Measurements from ENCODE around the gene FAM107B. TPM values are rescaled to one million over a fixed set of nuclear protein-coding genes. Genes with fewer than 3 reads are reported as not detected.

FAM107B gene
- total RNA-seq, 2 experiments from 2014 or later = 105 to 129 TPM

- Mint-ChIP-seq H3K36me3 (ENCODE audit: low read depth) (peaks cover 27% of the 10 kb centered on the region), H3K27me3 (ENCODE audit: low read depth) (no peaks in the 10 kb centered on the region), H3K4me3 (no peak overlapping the region), H3K4me1 (ENCODE audit: low read depth) (peaks cover 86% of the 10 kb centered on the region), H3K27ac (peak overlapping the region; percentile 64), H3K9me3 (no peaks in the 10 kb centered on the region)
- CTCF ChIA-PET = interaction anchor here (1.2 kb wide), 1 partner anchor 10 kb away, joined by 5 read pairs; no protein-coding TSS in a partner anchor
- no peak for DNase-seq
- intact Hi-C loops (cut with micrococcal nuclease) = no loop called here
These were observed 241.4 kb downstream of the FAM107B start for GRCh38 chr10:14533295-14533694.

- H3K27me3 Mint-ChIP-seq (ENCODE audit: low read depth) = no peaks in the 10 kb centered on the region
- H3K4me3 Mint-ChIP-seq = no peak overlapping the region
- no peaks in the 10 kb centered on the region for H3K9me3 Mint-ChIP-seq
- peaks cover 27% of the 10 kb centered on the region for H3K36me3 Mint-ChIP-seq (ENCODE audit: low read depth)
- H3K27ac Mint-ChIP-seq = peak overlapping the region; percentile 64
- H3K4me1 Mint-ChIP-seq (ENCODE audit: low read depth) = peaks cover 92% of the 10 kb centered on the region
- CTCF ChIA-PET = no interaction called here
- peak; percentile 35 for DNase-seq
- intact Hi-C loops (cut with micrococcal nuclease) = no loop called here
These were observed 242.0 kb downstream of the FAM107B start for GRCh38 chr10:14532473-14533251.

- no peaks in the 10 kb centered on the region for H3K9me3 Mint-ChIP-seq
- H3K27ac Mint-ChIP-seq = no peak overlapping the region
- no peak for DNase-seq
- H3K4me1 Mint-ChIP-seq (ENCODE audit: low read depth) = peaks cover 95% of the 10 kb centered on the region
- peaks cover 30% of the 10 kb centered on the region for H3K36me3 Mint-ChIP-seq (ENCODE audit: low read depth)
- intact Hi-C loops (cut with micrococcal nuclease) = loop anchor here (2.0 kb wide), 1 partner anchor 57 kb away; no protein-coding TSS in a partner anchor
- no peak overlapping the region for H3K4me3 Mint-ChIP-seq
- CTCF ChIA-PET = no interaction called here
- H3K27me3 Mint-ChIP-seq (ENCODE audit: low read depth) = no peaks in the 10 kb centered on the region
These were observed 242.7 kb downstream of the FAM107B start for GRCh38 chr10:14531974-14532373.

GRCh38 chr10:14530465-14530864 lies 244.2 kb downstream of the FAM107B start:
- Mint-ChIP-seq H3K4me1 (ENCODE audit: low read depth) (peaks cover 91% of the 10 kb centered on the region), H3K4me3 (no peak overlapping the region), H3K27ac (no peak overlapping the region), H3K36me3 (ENCODE audit: low read depth) (peaks cover 38% of the 10 kb centered on the region), H3K27me3 (ENCODE audit: low read depth) (no peaks in the 10 kb centered on the region), H3K9me3 (no peaks in the 10 kb centered on the region)
- CTCF ChIA-PET = interaction anchor here (1.0 kb wide), 1 partner anchor 12 kb away, joined by 3 read pairs; no protein-coding TSS in a partner anchor
- no peak for DNase-seq
- intact Hi-C loops (cut with micrococcal nuclease) = loop anchor here (2.0 kb wide), 1 partner anchor 58 kb away; no protein-coding TSS in a partner anchor

GRCh38 chr10:14529351-14529750 lies 245.3 kb downstream of the FAM107B start:
- Mint-ChIP-seq H3K36me3 (ENCODE audit: low read depth) (peaks cover 38% of the 10 kb centered on the region), H3K27me3 (ENCODE audit: low read depth) (no peaks in the 10 kb centered on the region), H3K9me3 (no peaks in the 10 kb centered on the region), H3K27ac (peak overlapping the region; percentile 81), H3K4me3 (no peak overlapping the region), H3K4me1 (ENCODE audit: low read depth) (peaks cover 89% of the 10 kb centered on the region)
- CTCF ChIA-PET = interaction anchor here (0.9 to 1.7 kb wide), 4 partner anchors 14 to 294 kb away, joined by 3 to 6 read pairs (median 4); no protein-coding TSS in a partner anchor
- DNase-seq = no peak
- intact Hi-C loops (cut with micrococcal nuclease) = no loop called here

GRCh38 chr10:14528450-14528849 lies 246.2 kb downstream of the FAM107B start:
- H3K36me3 Mint-ChIP-seq (ENCODE audit: low read depth) = peaks cover 37% of the 10 kb centered on the region
- H3K4me1 Mint-ChIP-seq (ENCODE audit: low read depth) = peaks cover 86% of the 10 kb centered on the region
- no peak overlapping the region for H3K4me3 Mint-ChIP-seq
- no peaks in the 10 kb centered on the region for H3K9me3 Mint-ChIP-seq
- H3K27ac Mint-ChIP-seq = peak overlapping the region; percentile 81
- intact Hi-C loops (cut with micrococcal nuclease) = no loop called here
- DNase-seq = no peak
- no peaks in the 10 kb centered on the region for H3K27me3 Mint-ChIP-seq (ENCODE audit: low read depth)
- CTCF ChIA-PET = interaction anchor here (0.9 to 1.7 kb wide), 4 partner anchors 15 to 294 kb away, joined by 3 to 6 read pairs (median 4); no protein-coding TSS in a partner anchor

GRCh38 chr10:14527915-14528314 lies 246.8 kb downstream of the FAM107B start:
- Mint-ChIP-seq H3K4me3 (no peak overlapping the region), H3K4me1 (ENCODE audit: low read depth) (peaks cover 84% of the 10 kb centered on the region)

GRCh38 chr10:14527134-14527844 lies 247.4 kb downstream of the FAM107B start:
- H3K4me3 Mint-ChIP-seq = no peak overlapping the region
- no peaks in the 10 kb centered on the region for H3K9me3 Mint-ChIP-seq

More at GRCh38 chr10:14527915-14528314, 246.8 kb downstream of the FAM107B start:
- intact Hi-C loops (cut with micrococcal nuclease) = loop anchor here (1.0 kb wide), 5 partner anchors 7 to 146 kb away; no protein-coding TSS in a partner anchor
- peaks cover 37% of the 10 kb centered on the region for H3K36me3 Mint-ChIP-seq (ENCODE audit: low read depth)
- DNase-seq = no peak
- peak overlapping the region; percentile 81 for H3K27ac Mint-ChIP-seq
- no peaks in the 10 kb centered on the region for H3K9me3 Mint-ChIP-seq
- H3K27me3 Mint-ChIP-seq (ENCODE audit: low read depth) = no peaks in the 10 kb centered on the region
- CTCF ChIA-PET = interaction anchor here (0.9 to 1.8 kb wide), 2 partner anchors 10 to 12 kb away, joined by 5 to 15 read pairs; no protein-coding TSS in a partner anchor

GRCh38 chr10:14526326-14526725 lies 248.4 kb downstream of the FAM107B start:
- DNase-seq = no peak
- intact Hi-C loops (cut with micrococcal nuclease) = no loop called here
- no peaks in the 10 kb centered on the region for H3K9me3 Mint-ChIP-seq
- H3K36me3 Mint-ChIP-seq (ENCODE audit: low read depth) = peaks cover 43% of the 10 kb centered on the region
- H3K27me3 Mint-ChIP-seq (ENCODE audit: low read depth) = no peaks in the 10 kb centered on the region
- CTCF ChIA-PET = interaction anchor here (0.6 to 1.8 kb wide), 3 partner anchors 9 to 322 kb away, joined by 3 to 15 read pairs (median 7); no protein-coding TSS in a partner anchor
- H3K4me1 Mint-ChIP-seq (ENCODE audit: low read depth) = peaks cover 72% of the 10 kb centered on the region
- H3K27ac Mint-ChIP-seq = peak overlapping the region; percentile 62
- H3K4me3 Mint-ChIP-seq = no peak overlapping the region

More at GRCh38 chr10:14527134-14527844, 247.4 kb downstream of the FAM107B start:
- H3K27me3 Mint-ChIP-seq (ENCODE audit: low read depth) = no peaks in the 10 kb centered on the region
- peaks cover 78% of the 10 kb centered on the region for H3K4me1 Mint-ChIP-seq (ENCODE audit: low read depth)
- DNase-seq = no peak
- peak overlapping the region; percentile 81 for H3K27ac Mint-ChIP-seq
- CTCF ChIA-PET = interaction anchor here (0.6 to 1.8 kb wide), 9 partner anchors 8 to 323 kb away, joined by 3 to 15 read pairs (median 3); no protein-coding TSS in a partner anchor
- peaks cover 35% of the 10 kb centered on the region for H3K36me3 Mint-ChIP-seq (ENCODE audit: low read depth)
- intact Hi-C loops (cut with micrococcal nuclease) = loop anchor here (1.0 kb wide), 5 partner anchors 8 to 145 kb away; no protein-coding TSS in a partner anchor

- Mint-ChIP-seq H3K27ac (peak overlapping the region; percentile 61), H3K36me3 (ENCODE audit: low read depth) (peaks cover 49% of the 10 kb centered on the region), H3K9me3 (no peaks in the 10 kb centered on the region), H3K4me1 (ENCODE audit: low read depth) (peaks cover 57% of the 10 kb centered on the region), H3K4me3 (no peak overlapping the region), H3K27me3 (ENCODE audit: low read depth) (no peaks in the 10 kb centered on the region)
- DNase-seq = no peak
- CTCF ChIA-PET = interaction anchor here (0.9 kb wide), 1 partner anchor 19 kb away, joined by 3 read pairs; no protein-coding TSS in a partner anchor
- intact Hi-C loops (cut with micrococcal nuclease) = no loop called here
These were observed 249.9 kb downstream of the FAM107B start for GRCh38 chr10:14524691-14525324.

GRCh38 chr10:14523286-14523685 lies 251.4 kb downstream of the FAM107B start:
- CTCF ChIA-PET = no interaction called here
- peaks cover 48% of the 10 kb centered on the region for H3K36me3 Mint-ChIP-seq (ENCODE audit: low read depth)
- intact Hi-C loops (cut with micrococcal nuclease) = no loop called here
- no peaks in the 10 kb centered on the region for H3K9me3 Mint-ChIP-seq
- H3K27ac Mint-ChIP-seq = peak overlapping the region; percentile 32
- H3K4me3 Mint-ChIP-seq = no peak overlapping the region
- H3K27me3 Mint-ChIP-seq (ENCODE audit: low read depth) = no peaks in the 10 kb centered on the region
- peaks cover 42% of the 10 kb centered on the region for H3K4me1 Mint-ChIP-seq (ENCODE audit: low read depth)
- no peak for DNase-seq

GRCh38 chr10:14519785-14520184 lies 254.9 kb downstream of the FAM107B start:
- intact Hi-C loops (cut with micrococcal nuclease) = no loop called here
- CTCF ChIA-PET = no interaction called here

More at GRCh38 chr10:14519785-14520184, 254.9 kb downstream of the FAM107B start:
- Mint-ChIP-seq H3K27ac (no peak overlapping the region), H3K27me3 (ENCODE audit: low read depth) (no peaks in the 10 kb centered on the region), H3K4me1 (ENCODE audit: low read depth) (peaks cover 13% of the 10 kb centered on the region), H3K4me3 (no peak overlapping the region), H3K36me3 (ENCODE audit: low read depth) (peaks cover 46% of the 10 kb centered on the region), H3K9me3 (peaks cover 3% of the 10 kb centered on the region)
- no peak for DNase-seq
